ENCODE results near the gene DNAJC1. TPM values are rescaled to one million over a fixed set of nuclear protein-coding genes. Genes with fewer than 3 reads are reported as not detected.

Gene DNAJC1
- total and polyA plus RNA-seq, 2 of the 8 experiments (the other 6 are each of a cell fraction or from before 2014, with no cell fraction given), result 6.8 to 14.8 TPM

GRCh38 chr10:21831986-21832820, 171.3 kb downstream of the DNAJC1 start (continued):
- no peak for TF ChIP-seq CHD7 (IDR thresholded peaks at IDR 0.05; ENCODE audit: insufficient replicate concordance, low read length)
- no peak for TF ChIP-seq ASH2L (IDR thresholded peaks at IDR 0.05; ENCODE audit: low read length)
- TF ChIP-seq CREB1 (IDR thresholded peaks at IDR 0.05), result no peak
- TF ChIP-seq EP300 (IDR thresholded peaks at IDR 0.05; ENCODE audit: borderline replicate concordance in 1 of 2, low read depth in 2 of 2, low read length in 2 of 2), result no peak
- no peak for TF ChIP-seq SRF (IDR thresholded peaks at IDR 0.05; ENCODE audit: low read depth, low read length)
- TF ChIP-seq KDM4A (IDR thresholded peaks at IDR 0.05; ENCODE audit: low read depth, low read length, severe bottlenecking), result no peak
- no peak for TF ChIP-seq MAFK (IDR thresholded peaks at IDR 0.05; ENCODE audit: low read depth, low read length)
- no peak for TF ChIP-seq SIN3A (conservative IDR thresholded peaks at IDR 0.05 in 1 of 2, IDR thresholded peaks at IDR 0.05 in 1 of 2; ENCODE audit: low read depth in 1 of 2, low read length in 2 of 2)
- no peak for TF ChIP-seq SIRT6 (IDR thresholded peaks at IDR 0.05; ENCODE audit: low read length)
- no peak for TF ChIP-seq ZNF274 (IDR thresholded peaks at IDR 0.05; ENCODE audit: borderline replicate concordance, extremely low read depth, low read length)
